Activated effector memory CD4-positive, alpha-beta T cell treated with anti-CD3 and anti-CD28 coated beads, Interleukin-2, amount 50 U/mL, for 16 hours (primary cell): ENCODE data around the gene GUCA2B.

Source experiments
- DNase-seq: peaks from one replicate; pipeline ENCODE4 v3.0.0-alpha.2; 2020

The GUCA2B gene

GRCh38 chr1:42192106-42192505 is 38.9 kb downstream of the GUCA2B start:
- DNase-seq: no peak

DNA sequence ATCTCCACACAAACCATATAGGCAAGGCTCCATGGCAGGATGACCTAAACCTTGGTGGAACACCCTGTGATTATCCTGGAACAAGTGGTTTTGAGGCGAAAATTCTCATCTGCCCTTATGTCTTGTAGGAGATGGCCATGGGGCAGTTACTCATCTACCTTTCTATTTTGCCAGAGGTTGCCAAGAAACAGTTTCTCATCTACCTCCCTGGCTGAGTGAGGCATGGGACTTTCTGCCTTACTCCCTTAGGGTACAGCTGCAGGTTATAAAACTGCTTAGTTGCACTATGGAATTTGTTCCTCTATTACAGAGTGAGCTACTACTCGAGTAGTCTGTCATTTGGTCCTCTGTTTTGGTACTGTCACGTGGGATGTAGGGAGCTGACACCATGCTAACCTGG is 42.6 kb downstream of the GUCA2B start:
- DNase-seq: no peak

- no peak for DNase-seq
Observed at GRCh38 chr1:42198251-42198650, 45.0 kb downstream of the GUCA2B start.

- no peak for DNase-seq
Observed at GRCh38 chr1:42201986-42202385, 48.8 kb downstream of the GUCA2B start.
